Measurements from ENCODE around the gene SOSTDC1.
"Not testable (repeated sequence)": the region's sequence is repeated elsewhere in the genome, so short reads cannot be mapped to it uniquely, and the experiment has no call there.

Gene SOSTDC1, protein sequence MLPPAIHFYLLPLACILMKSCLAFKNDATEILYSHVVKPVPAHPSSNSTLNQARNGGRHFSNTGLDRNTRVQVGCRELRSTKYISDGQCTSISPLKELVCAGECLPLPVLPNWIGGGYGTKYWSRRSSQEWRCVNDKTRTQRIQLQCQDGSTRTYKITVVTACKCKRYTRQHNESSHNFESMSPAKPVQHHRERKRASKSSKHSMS

DNA sequence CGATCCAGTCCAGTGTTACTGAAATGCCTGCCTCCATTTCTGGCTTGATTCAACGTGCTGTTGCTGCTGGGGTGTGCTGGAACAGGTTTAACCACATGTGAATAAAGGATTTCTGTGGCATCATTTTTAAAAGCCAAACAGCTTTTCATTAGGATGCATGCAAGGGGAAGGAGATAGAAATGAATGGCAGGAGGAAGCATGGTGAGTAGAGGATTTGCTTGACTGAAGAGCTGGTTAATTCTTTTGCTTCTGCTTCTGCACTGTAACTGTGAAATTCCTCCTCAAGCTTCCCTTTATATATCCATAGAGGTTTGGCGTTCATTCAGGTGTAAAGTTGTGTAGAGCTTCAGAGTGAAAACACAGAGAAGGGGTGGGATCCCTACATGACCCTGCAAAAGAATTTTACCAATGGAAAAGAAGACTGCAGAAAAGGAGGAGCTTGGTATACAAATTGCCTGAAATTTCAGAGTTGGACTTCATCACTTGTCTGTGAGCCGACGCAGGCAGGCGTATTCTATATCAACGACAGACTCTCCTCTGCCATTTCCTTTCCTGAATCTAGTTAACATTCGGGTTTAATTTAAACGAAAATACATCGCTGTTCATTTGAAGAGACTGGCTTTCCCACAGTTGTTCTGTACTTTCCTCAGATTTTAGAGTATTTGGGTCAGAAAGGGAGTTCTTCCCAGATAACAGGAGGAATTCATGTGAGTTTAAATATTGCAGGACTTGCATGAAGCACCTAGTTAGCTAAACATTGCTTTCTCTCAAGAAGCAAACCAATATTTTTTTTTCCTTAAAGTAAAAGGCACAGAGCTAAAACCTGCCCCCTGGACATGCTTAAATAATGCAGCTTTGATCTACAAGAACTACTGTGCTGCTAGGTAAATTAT, at the start of gene SOSTDC1:
TSS of gene SOSTDC1 (minus strand) at position 270 of the 893 bp plus-strand sequence. CDS start at position 200, 70 bp downstream.
- no peak for FAIRE-seq
- DNase-seq (ENCODE audit: extremely low spot score, insufficient read length, low read depth), result no peak

DNA sequence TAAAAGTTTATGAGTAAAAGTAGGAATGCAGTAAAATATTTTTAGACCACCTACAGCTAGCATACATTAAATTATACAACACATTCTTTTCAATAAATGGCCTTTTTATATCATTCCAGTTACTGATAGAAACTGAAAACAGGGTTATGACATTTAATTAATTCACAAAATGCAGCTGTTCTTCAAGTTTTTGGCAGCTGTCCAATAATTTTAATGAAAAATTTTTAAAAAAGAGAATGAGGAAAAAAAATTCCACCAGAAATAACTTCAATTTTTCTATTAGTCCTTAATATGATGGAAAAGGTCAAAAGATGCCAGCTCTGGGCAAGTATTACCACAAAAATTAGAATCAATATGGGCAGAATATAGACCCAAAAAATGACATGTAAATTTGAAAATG, 49.2 kb upstream of the SOSTDC1 start:
- DNase-seq (ENCODE audit: extremely low spot score, insufficient read length, low read depth) (no peak), FAIRE-seq (no peak)

- FAIRE-seq, result no peak
Measured at GRCh38 chr7:16514271-16514670, 48.7 kb upstream of the SOSTDC1 start.

DNA sequence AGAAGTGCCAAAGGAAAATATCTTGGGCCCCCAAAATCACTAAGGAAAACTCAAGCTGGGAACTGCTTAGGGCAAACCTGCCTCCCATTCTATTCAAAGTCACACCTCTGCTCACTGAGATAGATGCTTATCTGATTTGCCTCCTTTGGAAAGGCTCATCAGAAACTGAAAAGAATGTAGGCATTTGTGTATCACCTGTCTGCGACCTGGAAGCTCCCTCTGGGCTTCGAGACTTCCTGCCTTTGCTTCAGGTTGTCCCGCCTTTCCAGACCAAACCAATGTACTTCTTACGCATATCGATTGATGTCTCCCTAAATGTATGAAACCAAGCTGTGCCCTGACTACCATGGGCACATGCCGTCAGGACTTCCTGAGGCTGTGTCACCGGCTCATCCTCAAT, 46.6 kb upstream of the SOSTDC1 start:
- DNase-seq (ENCODE audit: extremely low spot score, insufficient read length, low read depth) (no peak), FAIRE-seq (no peak)

More at GRCh38 chr7:16514271-16514670, 48.7 kb upstream of the SOSTDC1 start:
- no peak for DNase-seq (ENCODE audit: extremely low spot score, insufficient read length, low read depth)

GRCh38 chr7:16511314-16511713, 45.8 kb upstream of the SOSTDC1 start:
- FAIRE-seq (no peak), DNase-seq (ENCODE audit: extremely low spot score, insufficient read length, low read depth) (no peak)

GRCh38 chr7:16509829-16510228, 44.3 kb upstream of the SOSTDC1 start:
- no peak for FAIRE-seq

DNA sequence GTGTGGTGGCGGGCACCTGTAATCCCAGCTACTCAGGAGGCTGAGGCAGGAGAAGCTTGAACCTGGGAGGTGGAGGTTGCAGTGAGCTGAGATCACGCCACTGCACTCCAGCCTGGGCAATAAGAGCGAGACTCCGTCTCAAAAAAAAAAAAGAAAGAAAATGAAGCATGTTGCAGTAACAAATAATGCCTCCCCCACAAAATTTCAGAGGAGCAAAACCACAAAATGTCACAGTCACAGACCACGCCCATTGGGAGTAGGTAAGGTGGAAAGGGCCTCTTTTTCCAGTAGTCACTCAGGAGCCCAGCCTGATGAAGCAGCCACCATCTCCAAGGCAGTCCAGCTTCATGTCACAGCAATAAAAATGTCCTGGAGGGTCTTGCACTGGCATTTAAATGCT, 40.9 kb upstream of the SOSTDC1 start:
- not testable (repeated sequence) for FAIRE-seq; DNase-seq (ENCODE audit: extremely low spot score, insufficient read length, low read depth)

More at GRCh38 chr7:16509829-16510228, 44.3 kb upstream of the SOSTDC1 start:
- DNase-seq (ENCODE audit: extremely low spot score, insufficient read length, low read depth), result no peak

- DNase-seq (ENCODE audit: extremely low spot score, insufficient read length, low read depth), result no peak
- FAIRE-seq, result no peak
Measured at GRCh38 chr7:16504019-16504418, 38.5 kb upstream of the SOSTDC1 start.

DNA sequence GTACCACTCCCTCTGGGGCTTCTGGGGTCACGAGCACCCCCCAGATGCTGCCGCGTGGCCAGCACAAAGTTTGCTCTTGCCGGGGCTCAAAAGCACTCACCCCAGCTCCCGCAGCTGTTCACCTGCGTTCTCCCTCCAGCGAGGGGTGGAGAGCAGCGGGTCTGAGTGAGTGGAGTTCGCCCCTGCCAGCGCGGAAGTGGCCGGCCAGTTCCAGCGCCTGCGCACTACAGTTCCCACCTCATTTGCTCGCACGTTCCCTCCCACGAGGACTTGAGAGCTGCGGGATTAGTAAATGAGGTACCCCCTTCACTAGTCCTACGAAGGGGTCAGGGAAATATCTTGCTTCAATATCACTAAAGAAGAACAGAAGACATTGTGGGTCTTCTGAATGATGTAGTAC, 36.8 kb upstream of the SOSTDC1 start:
- FAIRE-seq (no peak), DNase-seq (ENCODE audit: extremely low spot score, insufficient read length, low read depth) (no peak)

DNA sequence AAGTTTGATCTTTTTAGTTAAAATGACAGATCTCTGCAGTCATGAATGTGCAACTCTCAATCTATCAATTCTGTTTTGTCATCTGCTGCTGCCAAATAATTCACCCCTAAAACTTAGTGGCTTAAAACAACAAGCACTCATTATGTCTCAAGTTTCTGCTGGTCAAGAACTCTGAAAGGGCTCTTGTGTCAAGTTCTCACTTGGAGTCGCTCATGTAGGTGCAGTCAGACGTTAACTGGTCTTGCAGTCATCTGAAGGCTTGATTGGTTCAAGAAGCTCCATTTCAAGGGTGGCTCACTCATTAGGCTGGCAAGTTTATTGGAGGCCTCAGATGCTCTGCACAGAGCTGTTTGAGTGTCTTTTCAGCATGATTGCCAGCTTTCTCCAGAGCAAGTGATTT, 32.6 kb upstream of the SOSTDC1 start:
- FAIRE-seq, result no peak

DNA sequence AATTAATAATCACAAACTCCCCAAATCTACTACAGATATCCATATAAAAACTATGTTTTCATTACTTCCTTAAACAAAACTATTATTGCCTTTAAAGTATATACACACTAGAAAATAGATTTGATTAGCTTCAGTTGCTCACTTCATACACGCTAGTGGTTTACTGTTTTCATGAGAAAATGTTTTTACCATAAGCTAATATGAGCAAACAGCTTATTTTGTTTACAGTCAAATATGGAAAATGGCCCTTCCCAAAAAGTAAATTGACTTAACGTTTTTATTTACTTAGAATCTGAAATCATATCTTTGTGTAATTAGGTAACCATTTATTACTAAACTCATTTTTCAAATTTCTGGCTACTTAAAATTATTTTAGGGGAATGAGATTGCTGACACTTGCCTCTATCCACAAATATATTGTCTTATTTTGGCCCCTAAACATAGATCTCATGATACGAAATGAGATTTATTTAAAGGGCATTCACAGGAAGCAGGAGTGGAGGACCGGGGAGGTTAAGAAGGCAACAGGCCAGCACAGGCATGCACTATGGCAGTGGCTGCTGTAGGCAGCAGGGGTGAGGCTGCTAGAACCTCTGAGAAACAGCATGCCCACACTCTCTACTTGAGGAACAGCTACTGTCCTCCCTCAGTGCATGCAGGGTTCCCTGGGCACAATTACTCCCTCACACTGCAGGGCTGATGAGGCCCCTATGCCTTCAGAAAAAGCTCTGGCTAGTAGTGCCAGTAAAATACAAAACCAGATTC, 29.6 kb upstream of the SOSTDC1 start:
- no peak for FAIRE-seq

More for the DNA sequence above, 32.6 kb upstream of the SOSTDC1 start:
- DNase-seq (ENCODE audit: extremely low spot score, insufficient read length, low read depth), result no peak

DNA sequence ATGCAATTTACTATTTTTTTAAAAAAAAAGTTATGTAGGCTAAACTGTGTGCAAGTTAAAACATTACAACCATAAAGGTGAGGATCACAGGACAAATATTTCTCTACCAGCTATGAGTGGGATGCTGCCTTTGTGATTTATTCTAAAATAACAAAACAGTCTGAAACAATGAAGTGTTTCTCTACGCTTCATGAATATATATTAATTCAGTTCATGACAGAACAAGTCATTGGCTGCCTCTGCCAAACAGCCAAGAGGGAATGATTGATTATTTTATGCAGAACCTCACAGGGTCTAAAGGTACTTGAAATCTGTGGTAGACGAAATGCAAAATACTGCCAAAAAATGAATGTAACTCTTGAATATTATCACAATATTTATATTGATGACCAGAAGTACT, 29.0 kb upstream of the SOSTDC1 start:
- DNase-seq (ENCODE audit: extremely low spot score, insufficient read length, low read depth) (no peak), FAIRE-seq (no peak)

More for the DNA sequence above, 29.6 kb upstream of the SOSTDC1 start:
- no peak for DNase-seq (ENCODE audit: extremely low spot score, insufficient read length, low read depth)

DNA sequence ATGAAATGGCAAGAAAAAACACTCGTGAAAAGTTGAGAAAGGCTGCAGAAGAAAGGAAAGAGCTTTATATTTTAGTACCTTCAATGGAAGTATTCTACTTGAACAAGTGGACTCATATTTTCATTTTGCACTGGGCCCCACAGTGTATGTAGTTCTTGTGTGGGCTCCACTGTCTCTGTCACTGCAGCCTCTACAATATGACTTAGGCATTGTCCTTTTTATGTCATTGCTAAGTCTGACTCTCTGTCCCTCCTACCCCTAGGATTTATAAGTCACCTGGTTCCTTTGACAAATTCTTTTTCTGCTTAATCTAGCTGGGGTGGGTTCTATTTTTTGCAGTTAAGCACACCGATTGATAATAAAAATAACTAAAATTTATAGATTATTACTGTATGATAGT, 27.7 kb upstream of the SOSTDC1 start:
- DNase-seq (ENCODE audit: extremely low spot score, insufficient read length, low read depth) (no peak), FAIRE-seq (no peak)

- DNase-seq (ENCODE audit: extremely low spot score, insufficient read length, low read depth), result no peak
- FAIRE-seq, result no peak
Measured at GRCh38 chr7:16492513-16493062, 27.1 kb upstream of the SOSTDC1 start.

GRCh38 chr7:16491148-16491547, 25.6 kb upstream of the SOSTDC1 start:
- FAIRE-seq (no peak), DNase-seq (ENCODE audit: extremely low spot score, insufficient read length, low read depth) (no peak)

- DNase-seq (ENCODE audit: extremely low spot score, insufficient read length, low read depth), result no peak
- no peak for FAIRE-seq
Measured at GRCh38 chr7:16484453-16485158, 19.1 kb upstream of the SOSTDC1 start.

DNA sequence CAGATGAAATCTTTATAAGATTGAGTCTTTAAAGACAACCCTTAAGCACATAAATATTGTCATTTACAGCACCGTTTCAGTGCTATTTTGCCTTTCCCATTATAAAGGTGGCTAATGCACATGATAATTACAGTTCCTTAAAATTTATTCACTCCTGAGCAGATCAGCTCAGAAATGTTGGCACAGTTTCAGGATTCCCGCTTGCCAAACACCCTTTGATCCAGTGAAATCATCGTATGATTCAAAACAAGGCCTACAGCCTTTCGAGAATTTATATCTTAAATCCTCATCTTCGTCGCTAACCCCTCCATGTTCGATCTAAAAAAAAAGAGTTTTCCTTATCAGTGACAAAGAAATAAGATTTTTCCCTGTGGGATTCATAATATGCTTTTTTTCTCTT, 14.1 kb upstream of the SOSTDC1 start:
- DNase-seq (ENCODE audit: extremely low spot score, insufficient read length, low read depth) (no peak), FAIRE-seq (no peak)

DNA sequence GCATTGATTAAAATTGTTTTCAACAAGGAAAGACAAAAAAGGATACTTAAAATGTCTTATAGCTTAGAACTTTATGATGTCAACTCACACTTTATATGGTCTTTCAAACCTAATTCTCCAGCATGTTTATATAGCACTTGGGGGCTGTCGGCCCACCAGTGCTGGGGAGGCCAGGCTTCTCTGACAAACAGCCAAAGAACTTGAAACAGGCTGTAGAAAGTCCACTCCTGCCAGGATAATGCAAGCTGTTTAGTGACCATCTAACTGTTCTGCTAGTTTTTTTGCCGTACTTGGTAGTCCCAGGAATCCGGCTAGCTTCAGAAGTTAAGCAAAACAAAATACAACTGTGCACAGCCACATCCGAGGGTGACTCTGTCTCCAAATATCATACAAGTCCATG, 13.6 kb upstream of the SOSTDC1 start:
- DNase-seq (ENCODE audit: extremely low spot score, insufficient read length, low read depth) (no peak), FAIRE-seq (no peak)

DNA sequence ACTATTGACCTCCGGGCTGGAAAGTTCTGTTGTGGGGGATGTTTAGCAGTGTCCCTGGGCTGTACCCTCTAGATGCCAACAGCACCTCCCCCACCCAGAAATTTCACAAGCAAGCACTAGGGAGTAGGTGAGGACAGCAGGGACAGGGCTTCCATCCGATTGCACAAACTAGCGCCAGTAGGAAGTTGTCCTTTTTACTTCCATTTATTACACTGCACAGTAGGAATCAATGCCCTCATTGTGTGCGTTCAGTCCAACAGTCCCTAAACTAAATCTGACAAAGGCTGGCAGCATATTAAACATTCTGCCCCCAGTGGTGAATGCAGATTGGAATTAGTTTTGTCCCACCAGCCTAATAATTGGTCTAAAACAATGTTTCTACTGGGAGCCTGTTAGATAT, 6.4 kb upstream of the SOSTDC1 start:
- no peak for FAIRE-seq
- DNase-seq (ENCODE audit: extremely low spot score, insufficient read length, low read depth), result no peak
